OCI-LY3 (cell line): ENCODE results near the gene LRFN2.

Experiments
- H2AFZ ChIP-seq: fragments of 200-600, 300-600 bp; shearing (Covaris generic); 2 replicates; pipeline ENCODE4 v1.6.0; 2014; ENCODE audit warnings: antibody characterized with exemption, low read depth, low read length
- H3K27ac ChIP-seq: fragments of 200-600, 300-600 bp; sonication (generic); 2 replicates; pipeline ENCODE4 v1.5.1; 2014; ENCODE audit warnings: mild to moderate bottlenecking, low read length, moderate library complexity, mixed read lengths
- H3K27me3 ChIP-seq: fragments of 200-600, 300-600 bp; sonication (generic); 2 replicates; pipeline ENCODE4 v1.6.1; 2014; ENCODE audit warnings: low read depth, low read length, mixed read lengths
- H3K36me3 ChIP-seq: fragments of 200-600, 300-600 bp; sonication (generic); replicated peaks from 2 replicates; pipeline ENCODE3; 2014; ENCODE audit warnings: low read depth, low read length, mixed read lengths
- H3K4me1 ChIP-seq: fragments of 300-600, 200-600 bp; sonication (generic); 2 replicates; pipeline ENCODE4 v1.6.1; 2014; ENCODE audit warnings: low read length, mixed read lengths
- H3K4me2 ChIP-seq: fragments of 200-600, 300-600 bp; sonication (generic); 2 replicates; pipeline ENCODE4 v1.6.1; 2014; ENCODE audit warnings: low read length, mixed read lengths
- H3K4me3 ChIP-seq: fragments of 300-600, 200-600 bp; sonication (generic); 2 replicates; pipeline ENCODE4 v1.5.1; 2014; ENCODE audit warnings: antibody characterized with exemption, mild to moderate bottlenecking, low read length, moderate library complexity
- H3K79me2 ChIP-seq: fragments of 300-600, 200-600 bp; shearing (Covaris generic); 2 replicates; pipeline ENCODE4 v1.6.1; 2014; ENCODE audit warnings: mild to moderate bottlenecking, low read length, mixed read lengths
- H3K9ac ChIP-seq: fragments of 300-600, 200-600 bp; shearing (Covaris generic); 2 replicates; pipeline ENCODE4 v1.6.0; 2014; ENCODE audit warnings: mild to moderate bottlenecking, low read length, moderate library complexity
- H3K9me3 ChIP-seq: fragments of 200-600, 300-600 bp; shearing (Covaris generic); 2 replicates; pipeline ENCODE4 v1.6.1; 2014; ENCODE audit warnings: low read length, mixed read lengths; ENCODE audit not compliant: insufficient read depth
- H4K20me1 ChIP-seq: fragments of 200-600, 300-600 bp; sonication (generic); 2 replicates; pipeline ENCODE4 v1.6.1; 2016; ENCODE audit warnings: low read length, mixed read lengths; ENCODE audit not compliant: insufficient read depth
- EZH2phosphoT487 ChIP-seq: fragments of 200-600 bp; shearing (Covaris generic); IDR thresholded peaks from 2 replicates; pipeline ENCODE4 v1.6.1; 2018; ENCODE audit warnings: antibody characterized with exemption, mixed run types, low read depth
- TF ChIP-seq, protein P1 (sequence below): fragments of 200-600, 300-600 bp; sonication (generic); IDR thresholded peaks from 2 replicates; pipeline ENCODE4 v1.5.1; 2014; ENCODE audit warnings: antibody characterized with exemption, low read length, low read depth

Gene LRFN2

DNA sequence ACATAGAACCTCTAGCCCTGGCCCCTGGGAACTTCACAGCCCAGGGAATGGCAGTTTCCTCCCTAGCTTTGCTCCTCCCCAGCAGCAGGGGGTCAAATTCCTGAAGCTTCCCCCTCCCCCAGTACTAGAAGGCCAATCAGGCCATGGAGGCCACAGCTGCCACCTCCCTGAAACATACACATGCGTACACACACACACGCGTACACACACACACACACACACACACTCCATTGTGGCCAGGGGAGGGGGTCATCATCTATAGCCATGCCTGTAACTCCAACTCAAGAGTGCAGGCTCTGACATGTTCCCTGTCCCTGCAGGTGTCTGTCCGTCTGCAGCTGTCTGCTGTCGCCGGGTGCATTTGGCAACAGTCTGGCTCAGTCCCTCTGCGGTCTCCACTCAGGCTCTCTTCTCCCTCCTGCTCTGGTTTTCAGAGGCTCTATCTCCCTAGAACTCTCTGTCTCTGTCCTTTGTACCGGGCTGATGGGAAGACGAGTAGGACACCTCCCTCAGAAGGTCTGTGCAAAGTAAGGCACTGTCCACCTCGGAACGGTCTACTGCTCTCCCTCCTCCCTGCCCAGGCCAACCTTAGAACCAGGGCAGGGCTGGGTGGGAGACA is 1.4 kb downstream of the LRFN2 start:
- Histone ChIP-seq H2AFZ (no peak overlapping the region), H3K9me3 (no peaks in the 10 kb centered on the region), H3K4me1 (no peaks in the 10 kb centered on the region), H3K27me3 (no peaks in the 10 kb centered on the region), H3K4me2 (no peak overlapping the region), H3K27ac (no peak overlapping the region), H3K79me2 (no peaks in the 10 kb centered on the region), H4K20me1 (no peaks in the 10 kb centered on the region), H3K36me3 (no peaks in the 10 kb centered on the region), H3K4me3 (no peak overlapping the region), H3K9ac (no peak overlapping the region)
- TF ChIP-seq, protein P1, sequence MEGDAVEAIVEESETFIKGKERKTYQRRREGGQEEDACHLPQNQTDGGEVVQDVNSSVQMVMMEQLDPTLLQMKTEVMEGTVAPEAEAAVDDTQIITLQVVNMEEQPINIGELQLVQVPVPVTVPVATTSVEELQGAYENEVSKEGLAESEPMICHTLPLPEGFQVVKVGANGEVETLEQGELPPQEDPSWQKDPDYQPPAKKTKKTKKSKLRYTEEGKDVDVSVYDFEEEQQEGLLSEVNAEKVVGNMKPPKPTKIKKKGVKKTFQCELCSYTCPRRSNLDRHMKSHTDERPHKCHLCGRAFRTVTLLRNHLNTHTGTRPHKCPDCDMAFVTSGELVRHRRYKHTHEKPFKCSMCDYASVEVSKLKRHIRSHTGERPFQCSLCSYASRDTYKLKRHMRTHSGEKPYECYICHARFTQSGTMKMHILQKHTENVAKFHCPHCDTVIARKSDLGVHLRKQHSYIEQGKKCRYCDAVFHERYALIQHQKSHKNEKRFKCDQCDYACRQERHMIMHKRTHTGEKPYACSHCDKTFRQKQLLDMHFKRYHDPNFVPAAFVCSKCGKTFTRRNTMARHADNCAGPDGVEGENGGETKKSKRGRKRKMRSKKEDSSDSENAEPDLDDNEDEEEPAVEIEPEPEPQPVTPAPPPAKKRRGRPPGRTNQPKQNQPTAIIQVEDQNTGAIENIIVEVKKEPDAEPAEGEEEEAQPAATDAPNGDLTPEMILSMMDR: no peak
- TF ChIP-seq EZH2phosphoT487: no peak

DNA sequence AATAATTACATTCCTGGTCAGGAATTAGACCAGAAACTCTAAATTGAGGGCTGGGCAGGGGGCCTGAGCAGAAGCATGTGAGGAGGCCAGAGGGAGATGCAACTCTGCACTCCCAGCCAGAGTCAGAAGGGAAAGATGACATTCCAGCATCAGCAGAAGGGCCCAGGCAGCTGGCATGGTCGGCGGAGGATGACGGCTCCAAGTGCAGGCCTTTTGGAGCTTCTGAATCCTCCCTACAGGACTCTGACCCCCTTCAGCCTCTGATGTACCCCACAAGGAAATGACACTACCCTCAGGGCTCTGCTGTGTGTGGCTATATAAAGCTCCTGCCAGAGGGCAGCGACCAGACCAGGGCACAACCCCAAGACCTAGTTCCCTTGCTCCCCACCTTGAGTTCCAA is 1.9 kb downstream of the LRFN2 start:
- Histone ChIP-seq H3K4me2 (no peak overlapping the region), H2AFZ (no peak overlapping the region), H4K20me1 (no peaks in the 10 kb centered on the region), H3K9me3 (no peaks in the 10 kb centered on the region), H3K9ac (no peak overlapping the region), H3K4me1 (no peaks in the 10 kb centered on the region), H3K4me3 (no peak overlapping the region), H3K36me3 (no peaks in the 10 kb centered on the region), H3K27ac (no peak overlapping the region), H3K79me2 (no peaks in the 10 kb centered on the region), H3K27me3 (no peaks in the 10 kb centered on the region)
- TF ChIP-seq EZH2phosphoT487: no peak
- TF ChIP-seq, protein P1: no peak

DNA sequence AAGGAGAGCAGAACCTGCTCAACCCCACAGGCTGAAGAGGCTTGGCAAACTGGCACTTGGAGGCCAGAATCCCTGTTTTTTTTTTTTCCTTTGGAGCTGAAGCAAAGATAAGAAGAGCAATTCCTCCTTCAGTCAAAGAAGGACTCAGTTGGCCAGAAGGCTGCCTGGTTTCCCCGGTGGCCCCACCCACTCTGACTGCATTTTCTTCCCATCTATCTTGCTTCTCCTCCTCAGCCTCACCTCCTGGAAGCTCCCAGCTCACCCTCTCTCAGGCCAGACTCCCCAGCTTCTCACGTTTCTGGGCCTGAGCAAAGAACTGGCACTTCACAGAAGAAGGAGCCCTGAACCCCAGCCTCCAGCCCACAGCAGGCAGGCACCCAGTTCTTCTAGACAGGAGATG is 2.4 kb downstream of the LRFN2 start:
- Histone ChIP-seq H3K4me2 (no peak overlapping the region), H3K9ac (no peak overlapping the region), H4K20me1 (no peaks in the 10 kb centered on the region), H3K27ac (no peak overlapping the region), H3K79me2 (no peaks in the 10 kb centered on the region), H3K4me3 (no peak overlapping the region), H3K9me3 (no peaks in the 10 kb centered on the region), H3K36me3 (no peaks in the 10 kb centered on the region), H2AFZ (no peak overlapping the region), H3K4me1 (no peaks in the 10 kb centered on the region), H3K27me3 (no peaks in the 10 kb centered on the region)
- no peak for TF ChIP-seq EZH2phosphoT487
- TF ChIP-seq, protein P1: no peak

DNA sequence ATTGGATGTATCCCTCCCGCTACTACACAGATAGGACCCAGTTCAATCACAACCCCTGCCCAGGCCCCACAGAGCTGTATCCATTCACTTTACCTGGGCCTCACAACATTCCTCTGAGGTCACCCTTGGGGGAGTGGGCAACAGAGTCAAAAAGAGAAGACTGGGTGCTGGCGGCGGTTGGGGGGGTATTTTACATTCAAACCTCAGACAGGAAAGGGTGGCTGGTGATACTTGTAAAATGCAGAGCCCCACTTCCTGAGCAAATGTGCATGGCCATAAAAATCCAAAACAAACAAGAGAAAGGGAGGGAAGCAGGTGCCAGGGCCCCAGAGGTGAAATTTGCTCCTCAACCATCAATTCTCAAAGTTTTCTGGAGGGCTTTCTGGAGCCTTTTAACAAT is 3.5 kb downstream of the LRFN2 start:
- Histone ChIP-seq H3K4me1 (no peaks in the 10 kb centered on the region), H3K4me2 (no peak overlapping the region)

More for the DNA sequence above, 3.5 kb downstream of the LRFN2 start:
- H3K9me3 ChIP-seq: no peaks in the 10 kb centered on the region
- H3K36me3 ChIP-seq: no peaks in the 10 kb centered on the region
- H3K4me3 ChIP-seq: no peak overlapping the region
- TF ChIP-seq, protein P1: no peak
- no peak for TF ChIP-seq EZH2phosphoT487
- H3K27me3 ChIP-seq: 0 out of 2 replicates have a peak, but pooled peaks cover 5% of the 10 kb centered on the region
- no peaks in the 10 kb centered on the region for H3K79me2 ChIP-seq
- H2AFZ ChIP-seq: no peak overlapping the region
- H3K9ac ChIP-seq: no peak overlapping the region
- no peaks in the 10 kb centered on the region for H4K20me1 ChIP-seq
- H3K27ac ChIP-seq: no peak overlapping the region
